HUES64 (cell line): ENCODE measurements around the gene SHBG.
"Not testable (repeated sequence)": the region's sequence is repeated elsewhere in the genome, so short reads cannot be mapped to it uniquely, and the experiment has no call there.

Experiments used
- H3K27ac ChIP-seq: 2 replicates; pipeline ENCODE4 v1.7.0; 2013; ENCODE audit warnings: low read depth, low read length, inconsistent platforms
- H3K27me3 ChIP-seq: 2 replicates; pipeline ENCODE4 v1.6.1; 2013; ENCODE audit warnings: mild to moderate bottlenecking, low read length; ENCODE audit not compliant: insufficient read depth
- H3K36me3 ChIP-seq: 2 replicates; pipeline ENCODE4 v1.6.1; 2013; ENCODE audit warnings: mild to moderate bottlenecking, low read length; ENCODE audit not compliant: insufficient read depth
- H3K4me1 ChIP-seq: 2 replicates; pipeline ENCODE4 v1.6.1; 2013; ENCODE audit warnings: mild to moderate bottlenecking, low read length, moderate library complexity; ENCODE audit not compliant: insufficient read depth
- H3K4me3 ChIP-seq: 2 replicates; pipeline ENCODE4 v1.5.1; 2013; ENCODE audit warnings: mild to moderate bottlenecking, low read length, moderate library complexity
- H3K9ac ChIP-seq: 2 replicates; pipeline ENCODE4 v1.6.1; 2013; ENCODE audit warnings: mild to moderate bottlenecking, low read depth, low read length
- H3K9me3 ChIP-seq: 2 replicates; pipeline ENCODE4 v1.6.1; 2013; ENCODE audit warnings: low read depth, low read length; ENCODE audit not compliant: insufficient read depth
- WGBS: fragments of 150-250, 120-280 bp; methylation state at CpG from one replicate; pipeline ENCODE4 v1.1.7; 2013; ENCODE audit warnings: missing lambda C conversion rate; 5-methylcytosine and 5-hydroxymethylcytosine counted together

SHBG gene

DNA sequence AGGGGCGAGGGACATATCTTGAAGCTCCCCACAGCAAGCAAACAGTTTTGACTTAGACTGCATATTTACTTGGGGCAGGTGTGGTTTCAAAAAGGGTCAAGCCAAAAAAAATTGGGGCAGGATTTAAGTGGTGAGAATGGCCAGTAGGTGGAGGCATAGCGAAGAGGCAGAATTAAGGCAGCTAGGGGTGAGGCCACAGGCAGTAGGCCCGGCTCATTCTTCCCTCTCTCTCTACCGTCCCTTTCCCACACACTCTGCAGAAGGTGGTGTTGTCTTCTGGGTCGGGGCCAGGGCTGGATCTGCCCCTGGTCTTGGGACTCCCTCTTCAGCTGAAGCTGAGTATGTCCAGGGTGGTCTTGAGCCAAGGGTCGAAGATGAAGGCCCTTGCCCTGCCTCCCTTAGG is 2.6 kb downstream of the SHBG start:
- Histone ChIP-seq H3K27ac (no peak overlapping the region), H3K4me3 (no peak overlapping the region), H3K9me3 (no peaks in the 10 kb centered on the region), H3K36me3 (no peaks in the 10 kb centered on the region), H3K27me3 (no peaks in the 10 kb centered on the region), H3K4me1 (peaks cover 8% of the 10 kb centered on the region; the same call in 1 of the 2 replicates), H3K9ac (no peak overlapping the region)
- 61% methylated on average over 4 of the region's 6 CpGs for WGBS

DNA sequence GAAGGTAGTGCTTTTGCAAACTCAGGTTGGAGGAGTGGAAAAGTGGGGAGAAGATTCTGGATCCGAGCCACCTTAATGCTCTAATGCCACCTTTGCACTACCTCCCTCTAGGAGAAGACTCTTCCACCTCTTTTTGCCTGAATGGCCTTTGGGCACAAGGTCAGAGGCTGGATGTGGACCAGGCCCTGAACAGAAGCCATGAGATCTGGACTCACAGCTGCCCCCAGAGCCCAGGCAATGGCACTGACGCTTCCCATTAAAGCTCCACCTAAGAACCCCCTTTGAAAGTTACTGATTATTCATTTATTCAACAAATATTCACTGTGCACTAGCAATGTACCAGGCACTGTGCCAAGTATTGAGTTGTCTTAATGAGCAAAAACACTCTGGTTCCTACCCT is 3.2 kb downstream of the SHBG start:
- H3K4me1 ChIP-seq: peaks cover 8% of the 10 kb centered on the region; the same call in 1 of the 2 replicates
- WGBS: 62% methylated on average over 2 of the region's 2 CpGs
- no peak overlapping the region for H3K4me3 ChIP-seq
- H3K27me3 ChIP-seq: no peaks in the 10 kb centered on the region
- no peak overlapping the region for H3K9ac ChIP-seq
- H3K36me3 ChIP-seq: no peaks in the 10 kb centered on the region
- H3K9me3 ChIP-seq: no peaks in the 10 kb centered on the region
- no peak overlapping the region for H3K27ac ChIP-seq

- H3K4me1 ChIP-seq: peaks cover 8% of the 10 kb centered on the region; the same call in 1 of the 2 replicates
- 30% methylated on average over 5 of the region's 5 CpGs for WGBS
- no peaks in the 10 kb centered on the region for H3K27me3 ChIP-seq
- no peak overlapping the region for H3K27ac ChIP-seq
- H3K36me3 ChIP-seq: no peaks in the 10 kb centered on the region
- no peak overlapping the region for H3K4me3 ChIP-seq
- no peaks in the 10 kb centered on the region for H3K9me3 ChIP-seq
- no peak overlapping the region for H3K9ac ChIP-seq
Measured at GRCh38 chr17:7634384-7634783, 4.4 kb downstream of the SHBG start.

DNA sequence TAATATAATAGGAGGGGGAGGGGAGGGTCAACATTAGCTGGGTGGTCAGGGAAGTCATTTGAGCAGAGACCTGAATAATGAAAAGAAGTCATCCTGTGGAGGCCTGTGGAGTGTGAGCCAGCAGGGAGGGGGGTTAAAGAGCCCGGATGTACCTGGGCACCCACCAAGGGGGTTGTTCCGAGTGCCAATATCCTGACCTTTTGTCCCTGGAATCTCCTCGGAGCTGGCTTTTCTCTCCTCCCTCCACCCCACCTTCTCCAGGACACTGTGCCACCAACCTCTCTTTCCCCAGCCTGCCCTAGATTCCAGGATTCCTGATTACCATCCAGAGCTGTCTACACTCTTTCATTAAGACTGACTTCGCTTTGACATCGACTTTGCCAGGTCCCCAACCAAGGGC is 6.2 kb downstream of the SHBG start:
- H3K27ac ChIP-seq: no peak overlapping the region

DNA sequence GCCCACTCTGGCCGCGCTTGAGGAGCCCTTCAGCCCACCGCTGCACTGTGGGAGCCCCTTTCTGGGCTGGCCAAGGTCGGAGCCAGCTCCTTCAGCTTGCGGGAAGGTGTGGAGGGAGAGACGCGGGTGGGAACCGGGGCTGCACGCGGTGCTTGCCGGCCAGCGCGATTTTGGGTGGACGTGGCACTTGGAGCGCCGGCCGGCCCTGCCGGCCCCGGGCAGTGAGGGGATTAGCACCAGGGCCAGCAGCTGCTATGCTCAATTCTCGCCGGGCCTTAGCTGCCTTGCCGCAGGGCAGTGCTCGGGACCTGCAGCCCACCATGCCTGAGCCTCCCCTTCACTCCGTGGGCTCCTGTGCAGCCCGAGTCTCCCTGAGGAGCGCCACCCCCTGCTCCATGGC is 10.8 kb downstream of the SHBG start:
- H3K4me1 ChIP-seq: peaks cover 4% of the 10 kb centered on the region; the same call in 1 of the 2 replicates
- H3K36me3 ChIP-seq: no peaks in the 10 kb centered on the region
- H3K27ac ChIP-seq: no peak overlapping the region
- H3K4me3 ChIP-seq: no peak overlapping the region
- 94% methylated on average over 26 of the region's 26 CpGs for WGBS
- no peaks in the 10 kb centered on the region for H3K9me3 ChIP-seq
- H3K9ac ChIP-seq: no peak overlapping the region
- no peaks in the 10 kb centered on the region for H3K27me3 ChIP-seq

More for the DNA sequence above, 6.2 kb downstream of the SHBG start:
- no peak overlapping the region for H3K4me3 ChIP-seq
- no peaks in the 10 kb centered on the region for H3K27me3 ChIP-seq
- WGBS: 61% methylated on average over 5 of the region's 5 CpGs
- no peaks in the 10 kb centered on the region for H3K9me3 ChIP-seq
- no peak overlapping the region for H3K9ac ChIP-seq
- H3K4me1 ChIP-seq: peaks cover 8% of the 10 kb centered on the region; the same call in 1 of the 2 replicates
- H3K36me3 ChIP-seq: no peaks in the 10 kb centered on the region

GRCh38 chr17:7641635-7642034 is 11.7 kb downstream of the SHBG start:
- H3K4me3 ChIP-seq: not testable (repeated sequence)
- WGBS: 81% methylated on average over 7 of the region's 7 CpGs

DNA sequence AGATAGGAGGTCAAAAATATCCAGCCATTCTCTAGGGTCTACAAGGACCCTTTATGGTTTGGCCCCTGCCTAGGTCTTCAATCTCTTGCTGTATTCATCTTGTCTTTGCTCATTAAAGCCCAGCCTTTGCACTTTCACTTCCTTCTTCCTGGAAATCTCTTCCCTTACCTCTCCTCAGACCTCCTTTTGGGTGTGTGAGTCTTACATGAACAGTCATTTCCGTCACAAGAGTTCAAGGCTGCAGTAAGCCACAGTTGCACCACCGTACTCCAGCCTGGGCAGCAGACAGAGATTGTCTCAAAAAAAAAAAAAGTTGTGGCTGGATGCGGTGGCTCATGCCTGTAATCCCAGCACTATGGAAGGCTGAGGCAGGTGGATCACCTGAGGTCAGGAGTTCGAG is 14.8 kb downstream of the SHBG start:
- WGBS: 96% methylated on average over 4 of the region's 4 CpGs
- no peak overlapping the region for H3K4me3 ChIP-seq
- no peak overlapping the region for H3K9ac ChIP-seq
- no peaks in the 10 kb centered on the region for H3K9me3 ChIP-seq
- H3K27ac ChIP-seq: no peak overlapping the region
- no peaks in the 10 kb centered on the region for H3K36me3 ChIP-seq
- no peaks in the 10 kb centered on the region; the same call in 1 of the 2 replicates for H3K4me1 ChIP-seq
- 0 out of 2 replicates have a peak, but pooled peaks cover 7% of the 10 kb centered on the region for H3K27me3 ChIP-seq

More at GRCh38 chr17:7641635-7642034, 11.7 kb downstream of the SHBG start:
- not testable (repeated sequence) for H3K9ac ChIP-seq, H3K4me1 ChIP-seq, H3K27ac ChIP-seq, H3K27me3 ChIP-seq, H3K9me3 ChIP-seq, H3K36me3 ChIP-seq

DNA sequence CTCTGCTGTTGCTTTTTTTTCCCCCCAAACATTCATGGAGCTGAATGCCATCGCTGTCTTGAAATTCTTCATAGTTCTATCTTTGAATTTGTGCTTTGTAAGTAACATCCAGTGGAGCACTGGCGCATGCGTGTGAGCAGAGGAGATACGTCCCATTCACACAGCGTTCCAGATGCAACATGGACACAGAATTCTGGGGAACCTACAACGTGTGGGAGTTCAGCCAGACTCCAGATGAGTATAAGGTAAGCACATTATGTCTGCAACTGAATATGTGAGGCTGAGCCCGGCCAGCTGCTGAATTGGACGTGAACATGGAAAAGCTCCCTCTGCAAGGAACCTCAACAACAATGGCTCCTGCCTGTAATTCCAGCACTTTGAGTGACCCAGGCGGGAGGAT is 16.5 kb downstream of the SHBG start:
- H3K27me3 ChIP-seq: peaks cover 19% of the 10 kb centered on the region
- no peaks in the 10 kb centered on the region for H3K36me3 ChIP-seq
- no peak overlapping the region for H3K9ac ChIP-seq
- no peaks in the 10 kb centered on the region; the same call in 1 of the 2 replicates for H3K4me1 ChIP-seq
- WGBS: 89% methylated on average over 9 of the region's 9 CpGs
- H3K9me3 ChIP-seq: no peaks in the 10 kb centered on the region
- no peak overlapping the region for H3K4me3 ChIP-seq
- no peak overlapping the region for H3K27ac ChIP-seq

- H3K4me1 ChIP-seq: no peaks in the 10 kb centered on the region; the same call in 1 of the 2 replicates
- H3K4me3 ChIP-seq: no peak overlapping the region
- no peaks in the 10 kb centered on the region for H3K36me3 ChIP-seq
- H3K27me3 ChIP-seq: peaks cover 25% of the 10 kb centered on the region
- no peaks in the 10 kb centered on the region for H3K9me3 ChIP-seq
- H3K27ac ChIP-seq: no peak overlapping the region
- no peak overlapping the region for H3K9ac ChIP-seq
- WGBS: 94% methylated on average over 3 of the region's 4 CpGs
Measured at GRCh38 chr17:7647018-7647417, 17.1 kb downstream of the SHBG start.

DNA sequence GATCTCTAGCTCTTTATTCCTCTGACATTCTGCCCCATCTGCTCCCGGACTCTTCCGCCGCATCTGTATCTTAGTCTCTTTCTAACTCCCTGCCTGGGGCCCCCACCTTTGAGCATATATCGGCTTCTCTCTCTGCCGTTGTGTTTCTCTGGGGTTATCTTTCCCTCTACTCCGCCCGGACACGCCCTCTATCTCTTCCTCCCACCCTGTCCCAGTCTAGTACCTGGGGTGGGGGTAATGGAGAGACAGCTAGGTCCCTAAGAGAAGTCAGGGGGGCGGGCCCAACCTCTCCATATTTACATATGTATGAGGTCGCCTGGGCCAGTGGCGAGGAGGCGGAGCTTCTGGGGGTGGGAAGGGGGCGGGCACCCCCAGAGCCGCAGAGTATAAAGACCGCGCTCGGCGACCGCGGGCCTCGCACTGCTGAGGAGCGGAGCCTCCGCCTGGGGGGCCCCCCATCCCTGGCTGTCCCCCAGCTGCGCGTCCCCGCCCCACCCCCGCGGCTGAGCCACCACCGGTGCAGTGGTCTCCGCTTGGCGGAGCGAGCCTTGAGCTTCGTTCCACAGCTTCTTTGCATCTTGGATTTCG is 20.7 kb downstream of the SHBG start, which contains the start of gene ATP1B2:
Gene ATP1B2 (plus strand): TSS at position 418 of the 588 bp plus-strand sequence. CDS start 593 bp downstream, outside the sequence.
- Histone ChIP-seq H3K9me3 (no peaks in the 10 kb centered on the region), H3K36me3 (peaks cover 9% of the 10 kb centered on the region; the same call in 1 of the 2 replicates), H3K4me1 (peaks cover 5% of the 10 kb centered on the region; the same call in 1 of the 2 replicates), H3K4me3 (peak within 1 kb of the TSS; percentile 66), H3K9ac (peak within 1 kb of the TSS; percentile 32; the same call in 1 of the 2 replicates), H3K27ac (no peak within 1 kb of the TSS), H3K27me3 (peaks cover 37% of the 10 kb centered on the region)
- under 1% methylated on average over 30 of the region's 34 CpGs for WGBS

GRCh38 chr17:7651097-7651664 is 21.2 kb downstream of the SHBG start:
- peak overlapping the region; percentile 66 for H3K4me3 ChIP-seq
- peaks cover 5% of the 10 kb centered on the region for H3K4me1 ChIP-seq
- peak overlapping the region; percentile 32; the same call in 1 of the 2 replicates for H3K9ac ChIP-seq
- WGBS: under 1% methylated on average over 40 of the region's 45 CpGs
- H3K27me3 ChIP-seq: peaks cover 37% of the 10 kb centered on the region
- H3K27ac ChIP-seq: no peak overlapping the region
- peaks cover 12% of the 10 kb centered on the region; the same call in 1 of the 2 replicates for H3K36me3 ChIP-seq
- H3K9me3 ChIP-seq: no peaks in the 10 kb centered on the region
